ENCODE results near the gene SLX4.

SLX4 gene

DNA sequence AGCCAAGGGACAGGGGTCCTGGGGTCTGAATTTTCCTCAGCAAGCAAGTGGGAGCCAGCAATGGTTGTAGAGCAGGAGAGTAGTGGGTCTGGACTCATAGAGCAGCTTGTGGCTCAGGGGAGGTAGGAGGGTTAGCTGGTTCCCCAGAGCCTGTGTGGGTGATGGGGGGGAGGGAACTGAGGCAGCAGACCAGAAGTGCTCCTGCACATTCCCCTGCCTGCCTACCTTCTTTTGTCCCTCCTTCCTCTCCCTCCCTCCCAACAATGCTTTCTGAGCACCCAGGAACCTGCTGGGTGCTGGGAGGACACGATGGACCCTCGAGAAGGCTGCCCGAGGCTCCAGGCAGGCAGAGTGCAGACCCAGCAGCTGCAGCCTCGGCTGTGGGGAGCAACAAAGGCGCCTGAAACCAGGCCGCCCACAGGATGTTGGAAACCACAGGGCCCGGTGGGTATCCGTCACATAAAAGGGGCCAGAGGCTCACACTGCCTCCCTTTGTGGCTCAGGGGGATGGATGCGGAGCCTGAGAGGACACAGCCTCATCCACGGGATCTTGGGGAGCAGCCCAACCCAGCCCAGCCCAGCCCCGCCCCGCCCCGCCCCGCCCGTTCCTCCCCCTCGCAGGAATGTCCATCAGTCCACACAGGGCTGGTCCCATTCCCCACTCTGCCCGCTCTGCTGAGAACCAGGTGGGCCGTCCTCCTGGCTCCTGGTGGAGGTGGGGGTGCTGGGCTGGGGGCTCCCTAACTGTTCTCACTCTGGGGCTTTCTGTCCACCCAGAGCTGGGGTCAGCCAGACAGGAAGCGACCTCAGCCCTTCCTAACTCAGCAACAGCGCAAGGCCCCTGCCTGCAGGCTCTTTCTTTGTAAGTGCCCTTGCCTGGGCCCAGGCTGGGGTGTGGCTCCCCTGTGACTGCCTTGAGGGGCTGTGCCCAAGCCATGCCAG lies 32.5 kb downstream of the SLX4 start:
- no peak for DNase-seq

DNA sequence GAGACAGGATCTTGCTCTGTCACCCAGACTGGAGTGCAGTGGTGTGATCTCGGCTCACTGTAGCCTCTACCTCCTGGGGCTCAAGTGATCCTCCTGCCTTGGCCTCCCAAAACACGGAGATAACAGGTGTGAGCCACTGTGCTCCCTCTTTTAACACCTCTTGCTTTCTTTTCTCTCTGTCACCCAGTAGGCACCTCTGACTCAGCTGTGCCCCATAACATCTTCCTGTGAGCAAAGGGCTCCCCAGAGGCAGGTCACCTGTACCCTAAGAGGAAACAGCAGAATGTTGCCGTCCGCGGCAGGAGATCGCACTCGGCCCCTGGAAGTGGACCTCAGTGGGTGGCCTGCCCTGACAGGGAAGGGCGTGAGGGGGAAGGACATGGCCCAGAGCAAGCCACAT lies 33.3 kb downstream of the SLX4 start:
- DNase-seq: no peak

DNA sequence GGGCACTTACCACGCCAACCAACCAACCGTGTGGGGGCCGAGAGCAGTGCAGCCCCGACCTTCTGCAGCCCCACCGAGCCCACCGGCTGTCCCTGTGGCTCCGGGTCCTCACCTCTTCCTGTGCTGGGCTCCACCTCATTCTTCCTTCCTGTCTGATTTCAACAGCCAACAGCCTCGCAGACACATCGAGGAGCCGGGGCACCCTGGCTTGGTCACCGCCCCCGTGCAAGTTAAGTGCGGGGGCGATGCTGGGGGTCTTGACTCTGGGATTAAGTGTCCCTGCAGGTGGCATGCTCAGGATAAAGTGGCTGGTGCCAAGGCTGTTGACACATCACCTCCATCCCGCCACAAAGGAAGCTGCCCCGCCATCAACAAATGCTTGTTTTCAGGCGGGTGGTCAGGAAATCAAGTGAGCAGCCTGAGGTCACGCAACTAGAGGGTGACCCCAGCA lies 34.1 kb downstream of the SLX4 start, which contains the start of gene NLRC3:
Gene NLRC3 (minus strand): TSS at position 102 of the 451 bp plus-strand sequence. CDS start 12,367 bp downstream, outside the sequence.
- no peak for DNase-seq

DNA sequence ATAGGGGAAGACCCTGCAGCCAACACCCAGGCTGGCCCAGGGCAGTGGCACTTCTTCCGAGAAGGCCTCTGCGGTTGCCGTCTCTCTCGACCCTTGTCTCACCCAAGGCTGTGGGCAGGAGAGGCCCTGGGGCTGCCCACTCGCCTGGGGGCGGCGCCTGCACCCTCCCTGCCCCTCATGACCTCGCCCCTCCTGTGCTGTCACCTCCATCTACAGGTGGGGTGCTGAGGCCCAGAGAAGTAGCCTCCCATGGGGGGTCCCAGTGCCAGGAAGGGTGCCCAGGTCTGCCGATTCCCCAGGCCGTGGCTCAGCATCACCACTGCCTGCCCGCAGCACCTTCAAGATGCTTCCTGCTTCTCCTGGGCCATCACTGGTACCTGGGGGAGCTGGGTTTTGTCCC lies 35.2 kb downstream of the SLX4 start:
- DNase-seq: no peak

DNA sequence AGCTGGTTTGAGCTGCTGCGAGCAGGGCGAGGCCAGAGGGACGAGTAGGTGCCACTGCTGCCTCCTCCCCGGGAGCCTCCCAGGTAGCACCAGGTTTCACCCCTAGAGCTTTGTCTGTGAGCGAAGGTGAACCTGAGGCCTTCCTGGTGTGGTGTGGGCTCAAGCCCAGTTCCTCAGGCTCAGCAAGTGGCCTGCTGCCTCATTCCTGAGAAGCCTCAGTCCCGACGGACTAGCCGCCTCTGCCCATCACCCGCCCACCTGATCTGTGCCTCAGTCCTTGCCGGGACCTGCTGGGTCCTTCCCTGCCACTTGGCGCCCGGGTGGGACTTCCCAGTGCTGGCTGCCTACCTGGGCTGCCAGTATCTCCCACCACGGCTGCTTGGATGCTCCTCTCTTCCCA lies 35.9 kb downstream of the SLX4 start:
- no peak for DNase-seq

DNA sequence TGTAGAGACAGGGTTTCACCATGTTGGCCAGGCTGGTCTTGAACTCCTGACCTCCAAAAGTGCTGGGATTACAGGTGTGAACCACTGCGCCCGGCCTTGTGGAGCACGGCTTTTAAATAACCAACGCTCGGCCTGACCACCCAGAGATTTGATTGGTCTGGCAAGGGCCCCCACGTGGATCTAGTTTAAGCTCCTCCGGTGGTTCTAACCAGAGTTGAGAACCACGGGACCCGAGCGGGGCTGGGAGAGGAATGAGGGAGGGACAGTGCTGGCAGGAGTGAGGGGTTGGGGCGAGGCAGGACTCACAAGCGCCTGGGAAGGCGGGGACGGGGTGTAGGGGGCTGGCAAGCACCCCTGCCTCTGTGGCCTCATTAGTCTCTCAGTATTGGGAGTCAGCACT lies 37.2 kb downstream of the SLX4 start:
- no peak for DNase-seq

DNA sequence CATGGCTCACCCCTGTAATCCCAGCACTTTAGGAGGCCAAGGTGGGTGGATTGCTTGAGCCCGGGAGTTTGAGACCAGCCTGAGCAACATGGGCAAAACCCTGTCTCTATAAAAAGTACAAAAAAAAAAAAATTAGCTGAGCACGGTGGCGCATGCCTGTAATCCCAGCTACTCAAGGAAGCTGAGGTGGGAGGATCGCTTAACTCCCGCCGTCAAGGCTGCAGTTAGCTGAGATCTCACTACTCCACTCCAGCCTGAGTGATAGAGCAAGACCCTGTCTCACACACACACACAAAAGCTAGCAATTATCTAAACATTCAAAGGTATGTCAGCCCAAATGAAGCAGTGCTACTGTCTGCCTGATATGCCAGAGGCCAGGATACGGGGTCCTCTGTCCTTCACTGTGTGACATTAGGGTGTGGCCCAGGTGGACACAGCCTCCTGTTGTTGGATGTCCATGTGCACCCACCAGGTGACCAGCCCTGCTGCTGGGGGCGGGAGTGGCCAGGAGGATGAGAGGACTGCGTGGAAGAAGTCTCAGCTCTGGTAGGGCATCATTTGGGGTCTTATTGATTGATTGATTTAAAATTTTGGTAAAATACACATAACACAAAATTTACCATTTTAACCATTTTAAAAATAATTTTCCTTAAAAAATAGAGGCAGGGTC lies 38.1 kb downstream of the SLX4 start:
- DNase-seq: no peak

DNA sequence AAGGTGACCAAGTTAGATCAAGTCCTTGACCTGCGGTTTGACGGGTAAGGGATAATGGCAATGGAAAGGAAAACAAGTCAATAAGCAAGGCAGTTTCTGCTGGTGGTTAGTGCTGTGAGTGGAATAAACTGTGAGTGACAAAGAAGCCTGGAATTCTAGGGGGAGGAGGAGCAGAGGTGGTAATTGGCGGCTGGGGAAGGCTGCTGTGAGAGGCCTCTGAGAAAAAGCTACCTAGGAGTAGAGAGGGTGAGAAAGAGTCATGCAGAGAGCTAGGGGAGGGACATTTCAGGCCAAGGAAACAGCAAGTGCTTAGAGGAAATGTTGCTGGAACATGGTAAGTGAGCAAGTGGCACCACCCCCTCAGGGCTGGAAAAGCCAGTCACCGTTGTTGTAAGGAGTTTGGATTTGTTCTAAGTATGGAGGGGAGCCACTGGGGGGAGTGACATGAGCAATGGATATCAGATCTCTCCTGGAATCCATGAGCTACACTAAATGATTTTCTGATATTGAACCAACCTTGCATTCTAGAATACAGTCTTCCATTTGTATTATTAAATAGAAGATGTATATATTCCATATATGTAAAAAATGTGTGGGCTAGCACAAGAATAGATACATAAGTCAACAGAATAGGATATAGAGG lies 40.9 kb downstream of the SLX4 start:
- DNase-seq: no peak

DNA sequence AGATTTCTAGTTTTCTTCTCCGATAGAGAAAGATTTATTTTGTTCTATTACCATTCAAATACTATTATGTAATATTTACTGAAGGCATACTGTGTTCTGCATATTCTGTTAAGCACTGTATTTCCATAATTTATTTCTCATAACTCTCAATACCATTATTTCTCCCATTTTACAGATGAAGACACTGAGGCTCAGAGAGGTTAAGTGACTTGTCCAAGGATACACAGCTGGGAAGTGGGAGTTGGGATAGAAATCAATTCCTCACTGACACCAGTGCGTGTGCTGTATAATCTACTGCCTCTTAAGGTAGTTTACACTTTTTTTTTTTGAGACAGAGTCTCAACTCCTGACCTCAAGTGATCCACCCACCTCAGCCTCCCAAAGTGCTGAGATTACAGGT lies 41.6 kb downstream of the SLX4 start:
- DNase-seq: no peak

DNA sequence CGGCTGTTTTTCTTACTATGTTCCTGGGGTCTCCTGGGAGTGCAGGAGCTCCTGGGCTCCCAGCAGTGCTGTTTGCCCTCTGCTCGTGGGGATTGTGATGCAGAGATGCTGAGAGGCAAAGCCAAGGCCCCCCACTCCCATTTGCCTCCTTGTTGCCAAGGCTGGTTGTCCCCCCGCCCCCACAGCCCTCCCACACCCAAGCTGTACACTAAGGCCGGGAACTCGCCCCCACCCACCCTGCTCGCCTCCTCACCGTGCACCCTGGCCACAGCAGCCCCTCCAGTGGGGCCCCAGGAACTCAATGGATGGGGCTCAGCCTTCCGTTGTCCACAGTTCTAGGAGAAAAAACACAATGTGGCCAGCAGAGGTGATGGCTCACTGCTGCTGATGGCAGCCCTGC lies 44.4 kb downstream of the SLX4 start:
- DNase-seq: no peak

DNA sequence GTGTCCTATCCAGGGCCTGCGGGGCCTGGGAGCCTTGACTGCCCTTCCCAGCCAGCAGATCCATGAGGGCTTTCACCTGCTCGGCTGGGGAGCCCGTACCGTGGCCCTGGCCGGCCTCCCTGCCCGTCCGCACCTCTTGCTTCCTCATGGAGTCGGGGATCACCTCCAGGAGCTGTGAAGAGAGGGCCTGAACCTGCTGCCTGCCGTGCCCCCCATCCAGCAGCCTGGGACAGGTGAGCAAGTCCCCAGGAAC lies 46.6 kb downstream of the SLX4 start:
- DNase-seq: no peak

DNA sequence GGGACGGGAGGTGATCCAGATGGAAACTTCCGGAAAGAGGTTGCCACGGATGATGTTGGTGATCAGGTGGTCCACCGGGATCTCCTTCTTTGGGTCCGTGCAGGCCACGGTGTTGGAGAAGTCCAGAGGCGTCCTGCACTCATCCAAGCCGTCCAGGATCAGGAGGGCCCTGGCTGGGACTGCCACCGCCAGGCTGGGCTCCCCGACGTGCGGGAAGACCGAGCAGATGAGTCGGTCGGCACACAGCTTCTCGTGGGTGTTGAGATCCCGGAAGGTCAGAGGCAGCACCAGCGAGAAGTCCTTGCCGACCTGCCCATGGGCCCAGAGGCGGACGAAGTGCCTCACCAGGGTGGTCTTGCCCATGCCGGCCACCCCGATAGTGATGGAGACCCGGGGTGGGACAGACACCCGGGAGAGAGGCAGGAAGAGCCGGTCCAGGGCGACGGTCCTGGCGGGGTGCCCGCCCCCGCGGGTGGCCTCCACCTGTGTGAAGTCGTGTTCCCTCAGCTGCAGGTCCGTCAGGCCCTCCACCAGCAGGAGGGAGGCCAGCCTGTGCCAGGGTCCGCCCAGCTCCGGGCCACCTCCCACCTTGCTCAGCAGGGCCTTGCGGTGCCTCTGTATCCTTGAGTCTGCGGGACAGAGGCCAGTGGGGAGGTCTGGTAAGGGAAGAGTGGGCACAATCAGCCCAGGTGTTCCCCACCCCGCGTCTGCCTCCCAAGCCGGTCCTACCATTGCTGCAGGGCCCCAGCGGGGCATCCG lies 47.1 kb downstream of the SLX4 start:
- DNase-seq: no peak

DNA sequence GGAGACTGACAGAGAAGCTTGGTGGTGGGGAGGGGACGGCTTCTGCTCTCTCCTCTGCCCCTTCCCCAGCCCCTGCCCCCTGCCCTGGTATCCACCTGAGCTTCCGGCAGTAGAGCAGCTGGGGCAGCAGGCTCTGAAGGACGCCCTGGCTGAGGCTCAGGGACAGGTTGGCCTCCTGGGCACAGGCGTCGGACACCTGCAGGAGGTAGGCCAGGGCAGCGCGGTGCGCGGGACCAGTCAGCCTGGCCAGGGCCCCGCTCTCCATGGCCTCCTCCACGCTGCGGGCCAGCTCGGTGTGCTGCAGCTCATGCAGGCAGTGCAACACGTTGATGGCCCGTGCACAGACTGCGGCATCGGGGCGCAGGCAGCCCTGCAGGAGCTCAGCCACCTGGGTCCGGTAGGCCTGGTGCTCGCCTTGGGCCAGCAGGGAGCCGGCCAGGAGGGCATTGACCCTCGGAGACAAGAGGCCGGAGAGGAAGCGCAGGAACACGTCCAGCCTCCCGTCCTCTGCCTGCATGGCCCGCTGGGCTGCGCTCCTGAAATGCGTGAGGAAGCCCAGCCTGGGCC lies 48.4 kb downstream of the SLX4 start:
- no peak for DNase-seq

DNA sequence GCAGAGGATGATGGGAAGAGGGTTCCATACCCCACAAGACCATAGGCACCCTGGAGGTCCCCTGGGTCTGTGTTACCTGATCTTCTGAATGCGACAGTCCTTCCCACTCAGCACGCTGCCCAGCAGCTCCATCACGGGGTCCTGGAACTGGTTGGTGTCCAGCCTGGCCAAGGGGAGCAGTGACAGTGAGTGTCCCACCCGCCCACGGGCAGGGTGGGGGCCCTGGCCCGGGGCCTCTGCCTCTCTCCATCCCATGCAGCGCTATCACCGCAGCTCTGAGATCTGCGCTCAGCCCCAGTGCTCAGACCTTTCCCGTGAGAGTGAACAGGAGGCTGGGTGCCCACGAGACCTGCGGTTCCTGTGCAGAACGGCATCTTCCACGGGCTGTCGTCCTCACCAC lies 49.8 kb downstream of the SLX4 start:
- DNase-seq: no peak

DNA sequence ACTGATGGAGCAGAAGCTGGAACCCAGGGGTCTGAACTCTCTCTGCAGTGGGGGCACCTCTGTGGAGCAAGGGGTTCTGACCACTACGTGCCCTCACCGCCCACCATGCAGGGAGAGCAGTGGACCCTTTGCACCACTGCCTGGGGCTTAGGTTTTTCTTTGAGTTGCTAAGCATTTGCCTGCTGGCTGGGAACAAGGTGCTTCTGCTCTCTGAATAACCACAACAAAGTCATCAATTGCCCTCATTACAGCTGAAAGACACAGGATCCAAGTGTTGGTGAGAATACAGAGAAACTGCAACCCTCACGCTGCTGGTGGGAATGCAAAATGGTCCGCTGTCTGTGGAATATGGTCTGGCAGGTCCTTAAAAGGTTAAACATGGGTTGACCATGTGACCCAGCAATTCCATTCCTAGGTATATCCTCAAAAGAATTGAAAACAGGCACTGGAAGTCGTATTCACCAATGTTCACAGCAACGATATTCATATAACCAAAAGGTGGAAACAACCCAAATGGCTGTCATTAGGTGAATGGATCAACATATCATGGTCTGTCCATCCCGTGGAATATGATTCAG lies 57.0 kb downstream of the SLX4 start:
- no peak for DNase-seq

DNA sequence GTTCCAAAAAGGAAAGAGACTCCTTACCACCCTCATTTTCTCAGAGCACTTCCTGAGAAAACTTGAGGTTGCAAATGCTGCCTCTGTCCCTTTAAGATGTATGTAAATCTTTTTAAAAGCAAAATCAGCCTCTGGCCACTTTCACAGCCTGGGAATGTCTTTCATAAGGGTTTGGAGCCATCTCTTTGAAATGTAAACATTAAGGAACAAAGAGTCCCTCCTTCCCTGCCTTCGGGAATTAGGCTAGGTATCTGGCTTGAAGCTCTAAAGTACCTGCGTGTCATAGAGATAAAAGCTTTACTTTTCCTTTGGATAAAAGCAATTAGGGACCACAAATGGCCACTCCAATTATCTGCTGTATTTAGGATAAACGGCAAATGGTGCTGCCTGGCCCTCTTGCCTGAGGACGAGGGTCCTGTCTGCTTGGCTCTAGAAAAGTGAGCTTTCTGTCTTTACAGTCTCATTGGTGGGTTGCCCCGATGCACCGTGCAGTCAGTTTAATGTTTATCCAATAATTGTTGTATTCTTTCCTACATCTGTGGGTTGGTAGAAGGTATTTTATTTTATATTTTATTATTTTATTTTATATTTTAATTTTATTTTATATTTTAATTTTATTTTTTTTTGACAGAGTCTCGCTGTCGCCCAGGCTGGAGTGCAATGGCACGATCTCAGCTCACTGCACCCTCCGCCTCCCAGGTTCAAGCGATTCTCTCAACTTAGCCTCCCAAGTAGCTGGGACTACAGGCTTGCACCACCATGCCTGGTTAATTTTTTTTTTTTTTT lies 58.1 kb downstream of the SLX4 start:
- DNase-seq: no peak

DNA sequence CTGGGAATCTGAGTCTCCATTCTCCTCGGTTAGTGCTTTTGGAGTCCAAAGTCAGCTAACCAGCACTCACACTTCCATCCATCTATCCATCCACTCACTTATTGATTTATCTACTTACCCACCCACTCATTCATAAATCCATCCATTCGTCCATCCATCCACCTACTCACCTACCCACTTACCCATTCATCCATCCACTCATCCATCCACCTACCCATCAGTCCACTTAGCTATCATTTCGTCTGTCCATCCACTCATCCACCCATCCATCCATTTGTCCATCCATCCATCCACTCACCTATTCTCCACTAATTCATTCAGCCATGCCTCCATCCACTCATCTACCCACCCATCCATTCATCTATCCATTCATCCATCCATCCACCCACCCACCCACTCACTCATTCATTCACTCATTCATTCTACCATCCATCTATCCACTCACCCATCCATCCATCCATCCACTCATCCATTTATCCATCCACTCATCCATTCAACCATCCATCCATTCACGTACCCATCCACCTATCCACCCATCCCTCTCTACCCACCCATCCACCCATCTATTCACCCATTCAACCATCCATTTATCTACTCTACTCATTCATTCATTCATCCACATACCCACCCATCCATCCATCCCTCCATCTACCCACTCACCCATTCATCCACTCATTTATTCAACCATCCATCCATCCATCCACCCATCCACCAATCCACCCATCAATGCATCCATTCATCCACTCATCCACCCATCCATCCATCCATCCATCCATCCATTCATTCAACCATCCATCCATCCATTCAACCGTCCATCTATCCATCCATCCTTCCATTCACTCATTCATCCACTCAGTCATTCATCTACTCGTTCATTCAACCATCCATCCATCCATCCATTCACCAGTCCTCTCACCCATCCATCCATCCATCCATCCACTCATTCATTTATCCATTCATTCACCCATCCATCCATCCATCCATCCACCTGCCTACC lies 60.3 kb downstream of the SLX4 start:
- DNase-seq: no peak

DNA sequence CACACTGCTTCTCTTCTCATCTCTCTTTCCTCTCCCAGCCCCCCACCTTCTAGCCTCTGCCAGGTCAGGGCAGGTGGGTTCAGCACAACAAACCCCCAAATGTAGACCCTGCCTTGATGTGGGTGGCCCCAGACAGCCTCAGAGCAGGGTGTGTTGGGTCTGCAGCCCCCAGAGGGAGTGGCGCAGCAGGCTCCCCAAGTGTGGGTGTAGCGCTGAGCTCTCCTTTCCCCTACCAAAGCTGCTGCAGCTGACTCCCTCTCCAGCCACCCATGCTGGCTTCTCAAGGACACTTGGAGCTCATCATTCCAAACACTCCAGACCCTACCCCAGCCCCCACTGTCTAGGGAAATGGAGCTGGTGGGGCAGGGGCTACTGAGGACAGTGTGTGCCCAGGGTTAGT lies 61.5 kb downstream of the SLX4 start:
- no peak for DNase-seq

DNA sequence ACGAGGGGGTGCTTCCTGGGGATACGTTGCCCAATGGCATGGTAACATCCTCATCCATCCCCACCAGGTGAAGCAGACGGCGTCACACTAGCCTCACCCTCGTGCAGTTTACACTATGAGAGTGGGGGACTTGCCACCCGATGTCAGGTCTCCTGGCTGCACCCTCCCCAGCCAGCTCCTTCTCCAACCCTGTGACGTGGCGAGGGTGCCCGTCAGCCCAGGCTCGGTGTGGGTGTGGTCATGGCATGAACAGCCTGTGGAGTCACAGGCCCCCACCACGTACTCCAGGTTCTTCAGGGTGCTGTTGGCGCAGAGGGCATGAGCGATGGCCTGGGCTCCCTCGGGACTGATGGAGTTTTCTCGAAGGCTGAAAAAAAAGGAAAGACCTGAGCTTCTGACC lies 62.5 kb downstream of the SLX4 start:
- DNase-seq: no peak

DNA sequence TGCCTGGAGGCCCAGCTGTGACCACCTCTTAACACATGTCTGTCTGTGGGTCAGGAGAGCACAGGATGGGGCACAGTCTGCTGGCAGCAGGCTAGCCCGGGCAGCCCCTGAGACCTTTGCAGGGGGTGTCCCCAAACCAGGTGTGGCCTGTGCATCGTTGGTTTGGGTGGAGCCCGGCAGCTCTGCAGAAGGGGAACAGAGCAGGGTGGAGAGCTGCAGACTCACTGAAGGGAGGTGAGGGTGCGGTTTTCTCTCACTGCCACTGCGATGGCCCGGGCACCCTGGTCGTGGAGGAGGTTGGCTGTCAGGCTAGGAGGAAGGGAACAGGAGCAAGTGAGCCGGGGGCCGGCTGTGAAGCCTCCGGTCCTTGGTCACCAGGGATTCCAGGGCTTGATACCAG lies 63.0 kb downstream of the SLX4 start:
- no peak for DNase-seq
